HepG2 (cell line): ENCODE measurements around the gene EVA1A. TPM values are rescaled to one million over a fixed set of nuclear protein-coding genes. Genes with fewer than 3 reads are reported as not detected.

Source experiments
- BCLAF1 ChIP-seq: fragments of 450-650 bp; IDR thresholded peaks from 2 replicates; pipeline ENCODE4 v1.6.1; 2017; ENCODE audit warnings: mild to moderate bottlenecking
- CBX1 ChIP-seq: IDR thresholded peaks from one replicate; pipeline ENCODE4 v1.6.1; 2016; ENCODE audit warnings: antibody characterized with exemption, low read depth
- DMTF1 ChIP-seq: sonication (generic); formaldehyde crosslinking; IDR thresholded peaks from 2 replicates; pipeline ENCODE4 v1.4.0; 2020; ENCODE audit warnings: mild to moderate bottlenecking, missing genetic modification reagents
- DNMT1 ChIP-seq: sonication (generic); formaldehyde crosslinking; IDR thresholded peaks from 2 replicates; pipeline ENCODE4 v1.5.1; 2020; ENCODE audit warnings: mild to moderate bottlenecking, missing genetic modification reagents
- E2F2 ChIP-seq: sonication (generic); formaldehyde crosslinking; IDR thresholded peaks from 2 replicates; pipeline ENCODE4 v1.4.0; 2020; ENCODE audit warnings: missing genetic modification reagents, borderline replicate concordance
- EEA1 ChIP-seq: sonication (generic); formaldehyde crosslinking; IDR thresholded peaks from 2 replicates; pipeline ENCODE4 v1.5.1; 2020; ENCODE audit warnings: mild to moderate bottlenecking, missing genetic modification reagents, borderline replicate concordance
- GATA4 ChIP-seq: sonication (generic); IDR thresholded peaks from 2 replicates; pipeline ENCODE4 v1.6.1; 2016; ENCODE audit warnings: antibody characterized with exemption, low read depth, borderline replicate concordance
- NONO ChIP-seq, 2 experiments: fragments of 450-650 bp in 1 of 2; sonication (generic) in 1 of 2; formaldehyde crosslinking in 1 of 2; IDR thresholded peaks in 1 of 2; conservative IDR thresholded peaks in 1 of 2; 2 replicates each; pipeline versions ENCODE4 v1.6.1 to v1.8.0; 2017 to 2022; ENCODE audit warnings: mild to moderate bottlenecking in 1 of 2, missing genetic modification reagents in 1 of 2, moderate library complexity in 1 of 2
- SNAPC4 ChIP-seq: sonication (generic); formaldehyde crosslinking; IDR thresholded peaks from 2 replicates; pipeline ENCODE4 v1.4.0; 2020; ENCODE audit warnings: mild to moderate bottlenecking, missing genetic modification reagents
- TAF1 ChIP-seq: sonication (generic); formaldehyde crosslinking; IDR thresholded peaks from 2 replicates; pipeline ENCODE4 v1.4.0; 2020; ENCODE audit warnings: missing genetic modification reagents
- ZNF33A ChIP-seq: sonication (generic); formaldehyde crosslinking; IDR thresholded peaks from 2 replicates; pipeline ENCODE4 v1.5.1; 2020; ENCODE audit warnings: missing genetic modification reagents, mild to moderate bottlenecking, moderate library complexity, borderline replicate concordance
- ZNF468 ChIP-seq: sonication (generic); formaldehyde crosslinking; IDR thresholded peaks from 2 replicates; pipeline ENCODE4 v1.8.0; 2022; ENCODE audit warnings: mild to moderate bottlenecking, moderate library complexity, missing genetic modification reagents
- ZNF552 ChIP-seq: sonication (generic); formaldehyde crosslinking; IDR thresholded peaks from 2 replicates; pipeline ENCODE4 v1.9.0; 2022; ENCODE audit warnings: missing genetic modification reagents, mild to moderate bottlenecking, borderline replicate concordance
- ZNF558 ChIP-seq: sonication (generic); formaldehyde crosslinking; IDR thresholded peaks from 2 replicates; pipeline ENCODE4 v1.9.0; 2022; ENCODE audit warnings: mild to moderate bottlenecking, missing genetic modification reagents, borderline replicate concordance
- ZSCAN12 ChIP-seq: sonication (generic); formaldehyde crosslinking; IDR thresholded peaks from 2 replicates; pipeline ENCODE4 v1.9.0; 2021; ENCODE audit warnings: mild to moderate bottlenecking, missing genetic modification reagents
- polyA plus RNA-seq, 8 experiments: library from polyadenylated mRNA; depleted of rRNA in 3 of 8; stranded (reverse) in 7 of 8; unstranded in 1 of 8; fragments of >200 nt; fragmentation: Illumina TruSeq in 4 of 8; extraction: Trizol in 4 of 8; gene quantifications; 2 replicates each; pipeline versions ENCODE4 v1.2.1 to v1.2.3, GENCODE V29; 2011 to 2016; ENCODE audit warnings: low read depth in 4 of 8, missing spikeins in 1 of 8, mixed read lengths in 1 of 8; ENCODE audit not compliant: insufficient read depth in 1 of 8
- total RNA-seq, 5 experiments: library from RNA; depleted of rRNA; stranded (reverse); fragments of >200 nt; fragmentation: Illumina TruSeq; extraction: Trizol; gene quantifications; 2 replicates each; pipeline ENCODE4 v1.2.3, GENCODE V29; 2016; ENCODE audit warnings: low read depth in 1 of 5

The EVA1A gene
- total and polyA plus RNA-seq, 2 of the 13 experiments (the other 11 are each of a cell fraction or from before 2014, with no cell fraction given), result 57.5 to 57.8 TPM

GRCh38 chr2:75560022-75560767 is 544 bp downstream of the EVA1A start (continued):
- TF ChIP-seq NONO (IDR thresholded peaks at IDR 0.05), result no peak
- no peak; the same call in 1 of the 2 replicates for TF ChIP-seq NONO (CRISPR knock-in tag; conservative IDR thresholded peaks at IDR 0.05)
- no peak for TF ChIP-seq ZNF468 (CRISPR knock-in tag)
- peak; percentile 92 for TF ChIP-seq ZNF558 (CRISPR knock-in tag)
- no peak for TF ChIP-seq DNMT1 (CRISPR knock-in tag)
- no peak for TF ChIP-seq CBX1
- TF ChIP-seq SNAPC4, result no peak
- TF ChIP-seq TAF1, result peak; percentile 9; the same call in 1 of the 2 replicates
- TF ChIP-seq ZNF33A, result no peak
- TF ChIP-seq DMTF1 (CRISPR knock-in tag), result no peak
- no peak for TF ChIP-seq E2F2 (CRISPR knock-in tag)
- no peak; the same call in 1 of the 2 replicates for TF ChIP-seq GATA4
- no peak for TF ChIP-seq ZNF552
- no peak; the same call in 1 of the 2 replicates for TF ChIP-seq ZSCAN12 (CRISPR knock-in tag)
- no peak; the same call in 1 of the 2 replicates for TF ChIP-seq EEA1 (CRISPR knock-in tag)
- TF ChIP-seq BCLAF1, result no peak
